Measurements from ENCODE around the gene ARL5C.
"Not testable (repeated sequence)": the region's sequence is repeated elsewhere in the genome, so short reads cannot be mapped to it uniquely, and the experiment has no call there.

GRCh38 chr17:39129544-39129943 is 36.4 kb downstream of the ARL5C start:
- TF ChIP-seq CTCF (IDR thresholded peaks at IDR 0.05; ENCODE audit: low read depth, low read length, poor library complexity, severe bottlenecking); EZH2phosphoT487 (IDR thresholded peaks at IDR 0.05; ENCODE audit: borderline replicate concordance, low read length): not testable (repeated sequence)

Data from DOHH2 (cell line).